ENCODE results near the gene NAGLU. TPM values are rescaled to one million over a fixed set of nuclear protein-coding genes. Genes with fewer than 3 reads are reported as not detected.

The NAGLU gene
- total and polyA plus RNA-seq, 2 of the 13 experiments (the other 11 are each of a cell fraction or from before 2014, with no cell fraction given): 28.2 to 40.1 TPM

- BruUV-seq (replicated peaks): no TSS peak
- CTCF ChIA-PET (ENCODE audit: low intra/inter-chr PET ratio, low total read pairs): no interaction called here
- Histone ChIP-seq H3K27me3 (ENCODE audit: control insufficient read depth in 1 of 2, insufficient read depth in 2 of 2, low read length in 2 of 2) (no peaks in the 10 kb centered on the region; a peak in 1 of 5 replicates), H3K27ac (ENCODE audit: extremely low read length, insufficient read depth, low read length) (no peak overlapping the region), H3K9ac (ENCODE audit: insufficient read depth, low read depth, low read length) (no peak overlapping the region), H4K20me1 (ENCODE audit: insufficient read depth, low read length) (no peaks in the 10 kb centered on the region), H3K4me2 (ENCODE audit: low read depth, low read length) (no peak overlapping the region), H3K79me2 (ENCODE audit: insufficient read depth, low read length) (peaks cover 32% of the 10 kb centered on the region), H2AFZ (ENCODE audit: low read length) (no peak overlapping the region), H3K4me3 (replicated peaks in 1 of 3; ENCODE audit: insufficient read depth in 1 of 3, low read depth in 2 of 3, low read length in 3 of 3) (no peak overlapping the region), H3K36me3 (replicated peaks in 1 of 2; ENCODE audit: control insufficient read depth in 1 of 2, insufficient read depth in 2 of 2, low read length in 2 of 2) (peaks cover 0 to 4% of the 10 kb centered on the region in 2 experiments; a peak in 4 of 5 replicates), H3K4me1 (ENCODE audit: insufficient read depth, low read length) (peaks cover 43% of the 10 kb centered on the region), H3K9me3 (ENCODE audit: low read length) (no peaks in the 10 kb centered on the region)
- intact Hi-C loops (cut with micrococcal nuclease; ENCODE audit: unreplicated experiment) (no loop called here), in situ Hi-C loops (cut with HindIII; ENCODE audit: extremely low pct_ligation_motif_present, low pct_unique_long_range_greater_than_20kb) (no loop called here)
- DNase-seq (ENCODE audit: low spot score) (no peak), ATAC-seq (no peak), FAIRE-seq (no peak)
- WGBS (ENCODE audit: low lambda C conversion rate): 92% methylated on average over 6 of the region's 6 CpGs
- no peak for TF ChIP-seq ARID4A (CRISPR knock-in tag; IDR thresholded peaks at IDR 0.05; ENCODE audit: borderline replicate concordance)
- POLR2A ChIA-PET: interaction anchor here (1.4 to 1.5 kb wide), 2 partner anchors 18 to 23 kb away, joined by 4 read pairs; partner anchors contain the start of gene NAGLU
Observed at GRCh38 chr17:42559075-42559474, 23.0 kb downstream of the NAGLU start.

- no peak overlapping the region for H2AFZ ChIP-seq (ENCODE audit: low read length)
- BruUV-seq (replicated peaks): no TSS peak
- intact Hi-C loops (cut with micrococcal nuclease; ENCODE audit: unreplicated experiment): no loop called here
- no peak overlapping the region for H3K4me3 ChIP-seq (replicated peaks in 1 of 3; ENCODE audit: insufficient read depth in 1 of 3, low read depth in 2 of 3, low read length in 3 of 3)
- no peak for ATAC-seq
- no peak for TF ChIP-seq MIER2 (CRISPR knock-in tag; IDR thresholded peaks at IDR 0.05)
- TF ChIP-seq ARNT (IDR thresholded peaks at IDR 0.05): no peak
- no peak for TF ChIP-seq ZC3H4 (CRISPR knock-in tag; IDR thresholded peaks at IDR 0.05; ENCODE audit: borderline replicate concordance)
- no peak for TF ChIP-seq IRF2 (CRISPR knock-in tag; IDR thresholded peaks at IDR 0.05)
- TF ChIP-seq PREB (CRISPR knock-in tag; IDR thresholded peaks at IDR 0.05): no peak
- no peak for TF ChIP-seq ZNF788 (CRISPR knock-in tag; IDR thresholded peaks at IDR 0.05; ENCODE audit: borderline replicate concordance)
- no peak for TF ChIP-seq TRAFD1 (CRISPR knock-in tag; IDR thresholded peaks at IDR 0.05; ENCODE audit: borderline replicate concordance)
- TF ChIP-seq HNRNPL (IDR thresholded peaks at IDR 0.05; ENCODE audit: low read depth, low read length): no peak
- H4K20me1 ChIP-seq (ENCODE audit: insufficient read depth, low read length): no peaks in the 10 kb centered on the region
- H3K9ac ChIP-seq (ENCODE audit: insufficient read depth, low read depth, low read length): no peak overlapping the region
- H3K27ac ChIP-seq (ENCODE audit: extremely low read length, insufficient read depth, low read length): no peak overlapping the region
- POLR2A ChIA-PET: no interaction called here
- H3K79me2 ChIP-seq (ENCODE audit: insufficient read depth, low read length): peaks cover 27% of the 10 kb centered on the region
- FAIRE-seq: no peak
- no peaks in the 10 kb centered on the region; a peak in 1 of 5 replicates for H3K27me3 ChIP-seq (ENCODE audit: control insufficient read depth in 1 of 2, insufficient read depth in 2 of 2, low read length in 2 of 2)
- no peak for DNase-seq (ENCODE audit: low spot score)
- H3K4me2 ChIP-seq (ENCODE audit: low read depth, low read length): no peak overlapping the region
- in situ Hi-C loops (cut with HindIII; ENCODE audit: extremely low pct_ligation_motif_present, low pct_unique_long_range_greater_than_20kb): no loop called here
- WGBS (ENCODE audit: low lambda C conversion rate): 100% methylated on average over 3 of the region's 3 CpGs
- CTCF ChIA-PET (ENCODE audit: low intra/inter-chr PET ratio, low total read pairs): no interaction called here
- peaks cover 52% of the 10 kb centered on the region for H3K4me1 ChIP-seq (ENCODE audit: insufficient read depth, low read length)
- no peaks in the 10 kb centered on the region for H3K9me3 ChIP-seq (ENCODE audit: low read length)
- peaks cover 4 to 13% of the 10 kb centered on the region in 2 experiments for H3K36me3 ChIP-seq (replicated peaks in 1 of 2; ENCODE audit: control insufficient read depth in 1 of 2, insufficient read depth in 2 of 2, low read length in 2 of 2)
Observed at GRCh38 chr17:42560246-42560645, 24.2 kb downstream of the NAGLU start.

All from HepG2 (cell line).